HG03095 (cell line): ENCODE results near the gene ZNF267.
"Not testable (repeated sequence)": the region's sequence is repeated elsewhere in the genome, so short reads cannot be mapped to it uniquely, and the experiment has no call there.

Source experiments
- ATAC-seq: cut with Tn5 transposase; IDR thresholded peaks from one replicate; pipeline ENCODE4 v1.9.1; 2021; ENCODE audit warnings: moderate library complexity; ENCODE audit not compliant: unreplicated experiment

The ZNF267 gene

DNA sequence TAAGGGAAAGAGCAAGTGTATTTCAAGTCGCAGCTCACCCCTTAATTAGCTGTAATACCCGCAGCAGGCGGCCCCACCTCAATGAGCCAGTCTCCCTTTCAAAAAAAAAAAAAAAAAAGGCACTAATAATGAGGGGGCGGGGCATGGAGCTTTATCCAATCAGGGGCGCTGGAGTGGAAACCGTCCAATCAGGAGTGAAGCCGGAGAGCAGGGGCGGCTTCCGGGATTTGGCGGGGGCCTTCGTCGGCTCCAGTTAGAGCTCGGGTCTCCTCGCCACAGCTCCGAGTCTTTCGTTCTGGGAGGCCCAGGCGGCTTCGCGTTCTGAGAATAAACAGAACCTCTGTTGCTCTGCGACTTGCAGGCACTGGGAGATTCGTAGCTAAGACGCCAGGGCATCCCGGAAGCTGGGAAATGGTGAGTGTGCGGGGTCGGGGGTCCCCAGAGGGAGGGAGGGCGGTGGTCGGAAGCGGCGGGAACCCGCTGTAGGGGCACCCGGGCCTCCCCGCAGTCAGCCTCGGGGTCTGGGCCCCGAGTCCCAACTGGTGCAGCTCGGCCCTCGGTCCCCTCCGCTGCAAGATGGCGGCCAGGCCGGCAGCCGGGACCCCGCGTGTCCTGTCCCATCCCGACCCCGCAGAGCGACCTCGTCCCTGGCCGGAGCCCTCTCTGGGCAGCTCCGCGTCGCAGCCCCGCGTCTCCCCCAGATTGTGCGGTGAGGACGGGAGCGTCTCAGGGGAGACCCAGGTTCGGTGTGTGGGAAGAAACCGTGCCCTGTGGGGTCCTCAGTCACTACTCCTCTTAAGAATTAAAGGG, at the start of gene ZNF267:
ZNF267 (plus strand) TSS at position 252 of the 810 bp plus-strand sequence; CDS start at position 412, 160 bp downstream.
- ATAC-seq, result peak; percentile 36

- no peak for ATAC-seq
Measured at GRCh38 chr16:31833047-31833446, 40.6 kb upstream of the ZNF267 start.

DNA sequence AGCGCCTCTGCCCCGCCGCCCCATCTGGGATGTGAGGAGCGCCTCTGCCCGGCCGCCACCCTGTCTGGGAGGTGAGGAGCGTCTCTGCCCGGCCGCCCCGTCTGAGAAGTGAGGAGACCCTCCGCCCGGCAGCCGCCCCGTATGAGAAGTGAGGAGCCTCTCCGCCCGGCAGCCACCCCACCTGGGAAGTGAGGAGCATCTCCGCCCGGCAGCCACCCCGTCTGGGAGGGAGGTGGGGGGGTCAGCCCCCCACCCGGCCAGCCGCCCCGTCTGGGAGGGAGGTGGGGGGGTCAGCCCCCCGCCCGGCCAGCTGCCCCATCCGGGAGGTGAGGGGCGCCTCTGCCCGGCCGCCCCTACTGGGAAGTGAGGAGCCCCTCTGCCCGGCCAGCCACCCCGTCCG, 37.2 kb upstream of the ZNF267 start:
- not testable (repeated sequence) for ATAC-seq

- no peak for ATAC-seq
Measured at GRCh38 chr16:31842864-31843263, 30.7 kb upstream of the ZNF267 start.

DNA sequence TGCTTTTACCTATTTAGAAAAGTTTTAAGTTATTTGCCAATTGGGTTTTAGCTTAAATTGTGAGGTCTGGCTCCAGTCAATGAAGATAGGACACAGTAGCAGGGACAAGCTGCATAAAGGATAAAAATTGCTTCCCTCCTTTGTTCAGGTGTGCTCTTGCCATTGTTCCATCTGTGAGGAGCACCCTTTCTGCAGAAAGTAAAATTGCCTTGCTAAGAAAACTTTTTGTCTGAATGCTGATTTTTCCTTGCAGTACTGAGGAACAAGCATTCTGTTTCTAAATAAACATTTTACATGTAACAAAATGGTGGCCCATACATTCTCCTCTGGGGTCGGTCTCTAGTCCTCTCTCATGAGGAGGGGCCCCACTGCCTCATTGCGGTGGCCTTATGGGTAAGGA, 25.0 kb upstream of the ZNF267 start:
- not testable (repeated sequence) for ATAC-seq

DNA sequence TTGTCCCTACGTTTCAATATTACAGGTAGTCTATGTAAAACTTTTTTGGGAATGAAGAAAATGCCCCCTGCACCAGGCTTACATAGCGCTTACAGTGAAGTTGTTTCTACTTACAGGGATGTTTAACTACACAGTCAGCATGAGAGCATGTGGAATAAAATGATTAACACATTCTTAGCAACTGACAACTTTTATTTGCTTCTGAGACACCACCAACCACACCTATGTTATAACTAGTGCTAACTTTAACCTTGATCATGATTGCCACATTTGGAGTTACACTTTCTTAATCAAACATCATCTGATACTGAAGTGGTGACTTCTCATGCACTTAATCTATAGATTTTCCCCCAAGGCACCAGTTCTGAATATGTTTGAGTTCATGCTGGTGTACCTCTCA, 20.3 kb upstream of the ZNF267 start:
- no peak for ATAC-seq

- no peak for ATAC-seq
Measured at GRCh38 chr16:31860508-31860907, 13.1 kb upstream of the ZNF267 start.

- no peak for ATAC-seq
Measured at GRCh38 chr16:31861455-31861854, 12.2 kb upstream of the ZNF267 start.

DNA sequence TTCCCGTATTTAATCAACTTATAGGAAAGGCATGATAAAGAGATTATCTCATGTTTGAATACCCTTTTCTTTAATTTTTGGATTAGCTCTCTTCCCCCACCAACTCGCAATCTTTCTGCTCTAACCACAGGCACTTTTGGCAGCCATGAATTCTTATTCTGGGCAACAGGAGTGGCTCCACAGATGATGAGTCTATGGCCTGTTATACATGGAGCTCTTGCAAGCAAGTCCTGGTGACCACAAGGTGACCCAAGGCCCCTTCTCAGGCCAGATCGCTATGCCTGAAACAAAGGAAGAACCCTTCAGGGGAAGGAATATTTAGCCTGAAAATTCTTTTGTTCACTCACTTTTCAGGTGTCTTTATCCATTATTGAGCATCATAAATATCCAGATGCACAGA, 10.8 kb upstream of the ZNF267 start:
- ATAC-seq, result no peak

DNA sequence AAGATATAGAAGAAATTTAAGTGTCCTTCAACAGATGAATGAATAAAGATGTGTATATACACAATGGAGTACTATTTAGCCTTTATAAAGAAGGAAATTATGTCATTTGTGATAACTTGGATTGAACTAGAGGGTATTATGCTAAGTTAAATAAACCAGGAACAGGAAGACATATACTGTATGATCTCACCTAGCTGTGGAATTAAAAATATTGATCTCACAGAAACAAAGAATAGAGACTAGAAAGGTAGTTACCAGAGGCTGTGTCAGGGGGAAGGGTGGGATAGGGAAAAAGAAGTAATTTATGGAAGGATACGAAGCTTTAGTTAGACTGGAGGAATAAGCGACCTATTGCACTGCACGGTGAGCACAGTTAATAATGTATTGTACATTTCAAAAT, 5.4 kb upstream of the ZNF267 start:
- no peak for ATAC-seq

DNA sequence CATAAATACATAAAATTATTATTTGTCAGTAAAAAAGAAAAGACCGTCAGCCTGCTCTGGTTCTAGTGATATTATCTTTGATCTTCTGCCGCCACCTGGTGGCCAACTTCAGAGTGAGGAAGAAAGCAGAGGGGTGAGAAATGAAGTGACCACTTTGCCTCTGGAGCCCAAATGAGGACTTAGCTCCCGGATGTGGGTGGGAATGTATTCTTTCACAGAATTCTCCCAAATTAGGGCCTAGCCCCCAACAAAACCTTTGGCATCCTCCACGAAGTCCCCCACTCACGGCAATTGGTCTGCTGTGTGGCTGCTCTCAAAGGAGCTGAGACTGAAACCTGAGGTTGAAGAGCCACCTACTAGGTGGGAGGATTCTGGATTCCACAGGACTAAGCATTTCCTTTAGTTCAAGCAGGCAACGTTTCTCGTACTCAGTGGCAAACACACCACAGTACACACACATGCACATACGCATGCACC, 4.9 kb upstream of the ZNF267 start:
- no peak for ATAC-seq

- ATAC-seq, result no peak
Measured at GRCh38 chr16:31869511-31870201, 4.0 kb upstream of the ZNF267 start.

GRCh38 chr16:31870809-31871208, 2.8 kb upstream of the ZNF267 start:
- no peak for ATAC-seq

DNA sequence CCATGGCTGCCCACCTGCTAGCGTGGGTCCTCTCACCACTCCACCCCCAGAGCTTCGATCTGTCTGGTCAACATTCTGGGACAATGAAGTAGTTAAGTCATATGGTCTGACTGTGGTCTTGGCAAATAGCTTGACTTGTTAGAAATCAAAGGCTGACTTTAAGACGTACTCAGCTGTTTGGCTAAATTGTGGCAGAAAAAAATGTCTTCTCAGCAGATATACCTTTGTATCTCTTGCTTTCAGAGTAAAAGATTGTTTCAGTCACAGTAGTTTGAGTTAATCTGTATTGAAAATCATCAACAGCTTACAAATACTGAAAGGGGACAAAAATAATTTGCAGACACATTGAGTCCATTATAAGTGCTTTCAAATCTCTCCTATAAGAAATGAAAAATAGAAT, 2.1 kb upstream of the ZNF267 start:
- no peak for ATAC-seq

- no peak for ATAC-seq
Measured at GRCh38 chr16:31872201-31872600, 1.4 kb upstream of the ZNF267 start.

- ATAC-seq, result peak; percentile 33
Measured at GRCh38 chr16:31874366-31875111, 932 bp downstream of the ZNF267 start.

- no peak for ATAC-seq
Measured at GRCh38 chr16:31875112-31875803, 1.7 kb downstream of the ZNF267 start.

GRCh38 chr16:31875928-31876547, 2.4 kb downstream of the ZNF267 start:
- ATAC-seq, result no peak

- peak; percentile 57 for ATAC-seq
Measured at GRCh38 chr16:31876951-31877828, 3.6 kb downstream of the ZNF267 start.
